ENCODE data around the gene ENHO.
"Not testable (repeated sequence)": the region's sequence is repeated elsewhere in the genome, so short reads cannot be mapped to it uniquely, and the experiment has no call there.

The ENHO gene

GRCh38 chr9:34505370-34506120 lies 17.2 kb downstream of the ENHO start:
- no peak for DNase-seq

- DNase-seq = no peak
Measured at GRCh38 chr9:34503406-34503805, 19.4 kb downstream of the ENHO start.

- DNase-seq = no peak
Measured at GRCh38 chr9:34502891-34503290, 19.9 kb downstream of the ENHO start.

GRCh38 chr9:34502471-34502870 lies 20.3 kb downstream of the ENHO start:
- no peak for DNase-seq

GRCh38 chr9:34501889-34502425 lies 20.8 kb downstream of the ENHO start:
- DNase-seq = no peak

- DNase-seq = no peak
Measured at GRCh38 chr9:34501372-34501771, 21.4 kb downstream of the ENHO start.

GRCh38 chr9:34500623-34501267 lies 22.0 kb downstream of the ENHO start:
- DNase-seq = peak; percentile 76

GRCh38 chr9:34499076-34499475 lies 23.7 kb downstream of the ENHO start:
- no peak for DNase-seq

- DNase-seq = no peak
Measured at GRCh38 chr9:34498553-34498952, 24.2 kb downstream of the ENHO start.

GRCh38 chr9:34496149-34496712 lies 26.6 kb downstream of the ENHO start:
- DNase-seq = no peak

- DNase-seq = peak; percentile 30
Measured at GRCh38 chr9:34493972-34494535, 28.7 kb downstream of the ENHO start.

GRCh38 chr9:34492051-34492450 lies 30.7 kb downstream of the ENHO start:
- DNase-seq = no peak

GRCh38 chr9:34491596-34491995 lies 31.2 kb downstream of the ENHO start:
- no peak for DNase-seq

- DNase-seq = no peak
Measured at GRCh38 chr9:34490760-34491159, 32.0 kb downstream of the ENHO start.

GRCh38 chr9:34490360-34490759 lies 32.4 kb downstream of the ENHO start:
- DNase-seq = no peak

- DNase-seq = no peak
Measured at GRCh38 chr9:34486572-34486971, 36.2 kb downstream of the ENHO start.

GRCh38 chr9:34485822-34486221 lies 37.0 kb downstream of the ENHO start:
- no peak for DNase-seq

- DNase-seq = no peak
Measured at GRCh38 chr9:34484678-34485077, 38.1 kb downstream of the ENHO start.

GRCh38 chr9:34482746-34483145 lies 40.0 kb downstream of the ENHO start:
- not testable (repeated sequence) for DNase-seq

GRCh38 chr9:34481620-34482019 lies 41.2 kb downstream of the ENHO start:
- not testable (repeated sequence) for DNase-seq

- no peak for DNase-seq
Measured at GRCh38 chr9:34479431-34479866, 43.3 kb downstream of the ENHO start.

GRCh38 chr9:34477541-34477940 lies 45.2 kb downstream of the ENHO start:
- no peak for DNase-seq

- no peak for DNase-seq
Measured at GRCh38 chr9:34475097-34475496, 47.7 kb downstream of the ENHO start.

Measured in CD4-positive, alpha-beta T cell treated with Interleukin-6 for 4 hours (primary cell).